Measurements from ENCODE around the gene HERC2.
"Not testable (repeated sequence)": the region's sequence is repeated elsewhere in the genome, so short reads cannot be mapped to it uniquely, and the experiment has no call there.

HERC2 gene

GRCh38 chr15:28179270-28179669, 142.7 kb downstream of the HERC2 start:
- no peak for DNase-seq (ENCODE audit: low read depth in 2 of 2)

DNA sequence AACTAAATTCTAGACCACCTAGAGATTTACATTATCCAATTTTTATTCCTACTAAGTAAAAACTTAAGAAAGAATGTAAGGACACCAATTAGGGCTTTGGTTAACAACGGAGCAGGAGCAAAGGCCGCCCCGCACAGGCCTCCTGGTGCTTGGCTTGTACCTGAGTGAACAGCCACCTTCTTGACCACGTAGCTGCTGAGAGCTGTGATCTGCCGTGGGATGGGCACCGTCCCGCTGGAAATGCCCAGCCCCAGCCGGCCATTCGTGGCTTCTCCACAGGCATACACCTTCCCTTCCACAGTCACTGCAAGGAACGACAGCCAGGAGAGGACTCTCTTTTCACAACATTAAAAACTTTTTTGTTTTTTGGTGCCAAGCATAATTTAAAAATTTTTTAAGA, 143.3 kb downstream of the HERC2 start:
- DNase-seq (ENCODE audit: low read depth in 2 of 2), result no peak

GRCh38 chr15:28178290-28178689, 143.7 kb downstream of the HERC2 start:
- no peak for DNase-seq (ENCODE audit: low read depth in 2 of 2)

GRCh38 chr15:28169366-28169765, 152.6 kb downstream of the HERC2 start:
- DNase-seq (ENCODE audit: low read depth in 2 of 2), result no peak

GRCh38 chr15:28168405-28169121, 153.4 kb downstream of the HERC2 start:
- not testable (repeated sequence) for DNase-seq (ENCODE audit: low read depth in 2 of 2)

GRCh38 chr15:28167042-28167441, 154.9 kb downstream of the HERC2 start:
- DNase-seq (ENCODE audit: low read depth in 2 of 2), result no peak

- no peak for DNase-seq (ENCODE audit: low read depth in 2 of 2)
These were observed 156.2 kb downstream of the HERC2 start for GRCh38 chr15:28165791-28166190.

DNA sequence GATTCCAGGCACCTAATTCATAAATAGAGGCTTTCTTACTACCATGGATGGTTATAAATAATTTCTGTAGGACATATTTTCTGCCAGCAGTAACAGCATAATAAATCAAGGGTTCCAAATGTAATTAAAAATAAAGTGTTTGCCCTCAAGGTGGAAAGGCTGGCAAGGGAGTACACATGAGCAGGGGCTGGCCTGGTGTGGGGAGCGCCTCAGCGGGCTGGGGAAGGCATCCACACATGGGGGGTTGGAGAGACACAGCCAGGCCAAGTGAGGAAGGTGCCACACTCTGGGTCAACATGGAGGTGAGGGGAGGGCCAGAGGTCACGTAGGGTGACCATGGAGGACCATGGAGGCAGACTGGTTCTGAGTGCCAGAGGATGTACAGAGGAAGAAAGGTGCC, 157.1 kb downstream of the HERC2 start:
- DNase-seq (ENCODE audit: low read depth in 2 of 2), result no peak

GRCh38 chr15:28154283-28154682, 167.7 kb downstream of the HERC2 start:
- no peak for DNase-seq (ENCODE audit: low read depth in 2 of 2)

- no peak for DNase-seq (ENCODE audit: low read depth in 2 of 2)
These were observed 168.4 kb downstream of the HERC2 start for GRCh38 chr15:28153492-28154119.

DNA sequence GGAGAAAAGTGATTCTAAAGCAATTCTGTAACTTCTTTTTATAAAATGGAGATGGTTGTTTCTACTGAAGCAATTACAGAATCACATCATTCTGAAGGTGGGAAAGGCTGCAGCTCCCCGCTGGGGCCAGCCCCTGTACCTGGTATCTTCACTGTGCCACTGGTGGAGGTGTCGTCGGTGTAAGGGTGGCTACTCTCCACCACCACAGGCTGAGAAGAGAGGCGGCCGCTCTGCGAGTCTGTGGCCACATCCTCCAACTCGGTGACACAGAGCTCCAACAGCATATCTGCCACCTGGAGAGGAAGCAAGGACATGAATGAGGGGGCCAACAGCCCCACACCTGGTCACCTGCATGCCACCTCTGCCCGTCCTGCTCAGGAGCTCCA, 169.4 kb downstream of the HERC2 start:
- DNase-seq (ENCODE audit: low read depth in 2 of 2), result not testable (repeated sequence)

DNA sequence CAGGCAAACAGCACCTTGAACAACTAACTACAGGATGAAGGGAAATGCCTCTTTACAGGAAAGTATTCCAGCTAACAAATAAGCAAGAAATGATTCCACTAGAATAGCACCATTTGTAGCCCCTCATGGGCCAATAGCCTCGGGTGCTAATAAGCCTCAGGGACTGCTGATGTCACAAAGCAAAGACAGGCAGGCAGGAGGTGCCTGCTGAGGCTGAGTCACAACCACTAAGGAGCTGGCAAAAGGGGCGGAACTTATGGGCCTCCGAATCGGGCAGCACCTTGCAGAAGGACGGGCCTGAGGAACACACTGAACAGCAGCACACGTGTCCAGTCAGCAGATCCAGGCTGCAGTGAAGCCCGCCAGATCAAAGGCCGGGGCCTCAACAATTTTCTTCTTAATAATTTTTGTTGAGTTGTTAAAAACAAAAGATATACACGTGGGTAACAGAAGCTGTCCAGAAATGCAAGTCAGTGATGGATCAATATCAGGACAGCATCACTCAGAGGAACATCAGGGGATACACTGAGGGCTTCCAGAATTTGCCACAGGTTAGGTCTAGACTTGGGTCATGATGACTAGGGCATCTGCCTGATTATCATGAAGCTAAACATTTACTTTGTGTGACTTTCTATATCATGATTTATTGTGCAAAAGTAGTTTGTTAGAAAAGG, 170.0 kb downstream of the HERC2 start:
- DNase-seq (ENCODE audit: low read depth in 2 of 2), result not testable (repeated sequence)

DNA sequence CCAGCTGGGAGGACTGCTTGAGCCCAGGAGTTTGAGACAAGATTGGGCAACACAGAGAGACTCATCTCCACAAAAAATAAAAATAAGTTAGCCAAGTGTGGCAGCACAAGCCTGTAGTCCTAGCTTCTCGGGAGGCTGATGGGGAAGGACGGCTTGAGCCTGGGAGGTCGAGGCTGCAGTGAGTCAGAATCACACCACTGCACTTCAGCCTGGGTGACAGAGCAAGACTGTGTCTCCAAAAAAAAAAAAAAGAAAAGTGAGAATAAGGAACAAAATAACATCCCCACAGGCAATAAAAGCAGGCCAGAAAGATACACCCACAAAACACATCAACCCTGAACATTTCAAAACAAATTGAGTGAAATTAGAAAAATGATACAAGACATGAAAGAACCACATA, 174.2 kb downstream of the HERC2 start:
- DNase-seq (ENCODE audit: low read depth in 2 of 2), result no peak

DNA sequence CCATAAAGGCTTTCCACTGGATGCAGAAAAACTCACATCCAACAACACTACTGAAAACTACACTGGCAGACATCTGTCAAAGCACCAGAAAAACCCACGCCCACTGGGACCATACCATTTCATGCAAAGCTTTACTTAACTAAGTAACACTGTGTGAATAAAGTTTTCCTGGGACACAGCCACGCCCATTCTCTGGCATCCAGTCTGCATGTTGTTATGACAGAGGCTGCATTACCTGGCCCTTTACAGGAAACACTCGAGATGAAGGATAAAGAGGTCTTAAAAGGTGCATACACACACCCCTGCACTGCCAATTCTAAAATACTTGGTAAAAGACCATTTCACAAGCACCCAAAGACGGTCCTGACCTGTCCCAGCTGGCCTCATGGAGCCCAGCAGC, 176.6 kb downstream of the HERC2 start:
- DNase-seq (ENCODE audit: low read depth in 2 of 2), result not testable (repeated sequence)

- no peak for DNase-seq (ENCODE audit: low read depth in 2 of 2)
These were observed 181.9 kb downstream of the HERC2 start for GRCh38 chr15:28140062-28140461.

- DNase-seq (ENCODE audit: low read depth in 2 of 2), result not testable (repeated sequence)
These were observed 184.5 kb downstream of the HERC2 start for GRCh38 chr15:28137408-28138039.

DNA sequence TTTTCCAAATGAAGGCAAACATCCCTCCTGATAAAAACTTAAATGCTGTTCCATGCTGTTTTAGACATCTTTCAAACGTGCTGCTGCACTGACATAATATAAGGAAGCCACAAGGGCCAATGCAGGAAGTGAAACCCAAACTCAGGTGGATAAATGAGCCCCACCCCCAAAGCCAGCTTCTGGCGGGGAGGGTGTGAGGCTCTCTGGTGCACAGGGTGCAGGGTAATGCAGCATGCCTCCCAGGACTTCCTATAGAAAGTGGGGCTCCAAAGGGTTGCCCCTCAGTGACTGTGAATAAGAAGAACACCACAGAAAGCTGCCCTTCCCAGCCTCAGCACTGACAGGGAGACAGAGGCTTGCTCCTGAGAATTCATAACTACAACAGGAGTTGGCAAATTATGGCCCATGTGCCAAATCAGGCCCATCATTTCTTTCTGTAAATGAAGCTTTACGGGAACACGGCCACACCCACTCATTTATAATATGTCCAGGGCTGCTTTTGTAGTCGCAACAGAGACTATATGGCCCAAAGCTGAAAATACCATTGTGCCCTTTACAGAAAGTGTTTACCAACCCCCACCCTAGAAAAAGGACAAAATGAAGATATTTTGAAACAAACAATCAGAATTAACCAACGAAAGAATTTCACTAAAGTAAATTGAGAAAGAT, 185.6 kb downstream of the HERC2 start:
- DNase-seq (ENCODE audit: low read depth in 2 of 2), result not testable (repeated sequence)

DNA sequence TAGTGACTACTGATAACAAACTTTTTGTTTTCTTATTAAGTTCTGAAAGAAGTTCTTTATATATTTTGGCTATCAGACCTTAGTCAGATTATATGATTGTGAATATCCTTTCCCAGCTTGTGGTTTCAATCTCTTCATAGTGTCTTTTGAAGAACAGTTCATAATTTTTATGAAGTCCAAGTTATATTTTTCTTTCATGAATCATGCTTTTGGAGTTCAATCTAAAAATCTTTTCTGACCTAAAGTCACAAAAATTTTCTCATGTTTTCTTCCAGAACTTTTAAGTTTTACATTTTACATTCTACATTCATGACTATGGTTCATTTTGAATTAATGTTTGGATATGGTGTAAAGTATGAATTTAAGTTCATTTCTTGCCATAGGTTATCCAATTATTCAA, 188.7 kb downstream of the HERC2 start:
- DNase-seq (ENCODE audit: low read depth in 2 of 2), result no peak

DNA sequence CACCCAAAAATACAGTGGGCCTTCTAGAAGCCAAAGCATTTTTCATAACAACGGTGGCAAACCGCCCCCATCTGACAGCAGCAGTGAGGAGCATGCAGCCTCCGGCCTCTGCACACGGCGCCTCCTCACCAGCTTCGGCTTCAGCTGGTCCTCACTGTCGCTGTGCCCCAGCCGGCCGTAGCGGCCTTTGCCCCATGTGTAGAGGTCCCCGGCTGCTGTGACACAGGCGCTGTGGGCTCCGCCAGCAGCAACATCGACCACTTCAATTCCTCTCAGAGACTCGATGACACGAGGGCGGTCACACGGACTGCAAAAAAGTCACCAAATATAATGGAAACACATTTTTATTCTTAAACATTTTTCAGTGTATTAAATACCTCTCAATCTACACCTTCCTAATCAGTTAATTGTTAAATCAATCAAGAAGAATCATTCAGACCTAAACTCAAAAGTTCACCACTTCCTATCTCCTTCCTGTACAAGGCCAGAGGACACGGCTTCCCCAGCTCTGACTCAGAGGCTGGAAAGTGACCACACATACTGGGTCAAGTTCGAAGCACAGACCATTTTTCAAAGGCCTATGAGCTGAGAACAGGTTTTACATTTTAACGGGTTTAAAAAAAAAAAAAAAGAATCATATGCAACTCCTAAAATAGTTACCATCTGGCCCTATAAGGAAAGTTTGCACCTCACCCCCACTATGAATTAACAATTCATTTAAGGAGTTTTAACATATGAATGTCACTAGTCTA, 189.3 kb downstream of the HERC2 start:
- DNase-seq (ENCODE audit: low read depth in 2 of 2), result no peak

DNA sequence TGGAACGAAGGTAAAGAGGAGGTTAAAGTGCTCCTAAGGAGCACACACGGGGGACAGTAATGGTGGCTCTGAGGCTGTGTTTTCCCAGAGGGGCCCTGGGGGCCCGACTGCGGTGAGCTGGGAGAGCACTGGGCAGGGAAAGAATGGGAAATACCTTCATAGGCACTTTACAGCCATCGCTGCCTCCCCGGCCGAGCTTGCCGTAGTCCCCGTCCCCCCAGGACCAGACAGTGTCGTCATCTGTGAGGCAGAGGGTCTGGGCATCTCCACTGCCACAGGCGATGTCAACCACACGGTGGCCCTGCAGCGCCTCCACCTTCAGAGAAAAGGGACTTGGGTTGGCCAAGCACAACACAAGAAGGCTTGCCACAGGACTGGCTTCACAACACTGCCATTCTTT, 190.0 kb downstream of the HERC2 start:
- DNase-seq (ENCODE audit: low read depth in 2 of 2), result no peak

GRCh38 chr15:28131400-28131799, 190.6 kb downstream of the HERC2 start:
- DNase-seq (ENCODE audit: low read depth in 2 of 2), result no peak

Data from stimulated activated CD8-positive, alpha-beta memory T cell treated with anti-CD3 and anti-CD28 coated beads, Interleukin-15, amount 100 ng/mL, for 48 hours (primary cell).